Neural progenitor cell (in vitro differentiated cells): Measurements from ENCODE around the gene WDR93.

Experiments used
- CTCF ChIP-seq: fragments of 200-600 bp; sonication (generic); IDR thresholded peaks from 2 replicates; pipeline ENCODE4 v1.5.1; 2017; ENCODE audit warnings: antibody characterized with exemption, mild to moderate bottlenecking
- EZH2phosphoT487 ChIP-seq: fragments of 200-600 bp; sonication (generic); IDR thresholded peaks from 2 replicates; pipeline ENCODE4 v1.6.1; 2017; ENCODE audit warnings: antibody characterized with exemption

GRCh38 chr15:89714775-89715174 is 24.2 kb downstream of the WDR93 start:
- TF ChIP-seq CTCF (no peak), EZH2phosphoT487 (no peak)
